Stimulated activated CD8-positive, alpha-beta memory T cell treated with anti-CD3 and anti-CD28 coated beads, Interleukin-7, amount 100 ng/mL, for 24 hours (primary cell): Measurements from ENCODE around the gene CNTNAP2.
"Not testable (repeated sequence)": the region's sequence is repeated elsewhere in the genome, so short reads cannot be mapped to it uniquely, and the experiment has no call there.

ENCODE experiments used
- DNase-seq: peaks from one replicate; pipeline ENCODE4 v3.0.0-alpha.2; 2020; ENCODE audit warnings: low read depth

Gene CNTNAP2

GRCh38 chr7:147570390-147570789, 1453.8 kb downstream of the CNTNAP2 start:
- no peak for DNase-seq

- DNase-seq: no peak
These were observed 1455.0 kb downstream of the CNTNAP2 start for GRCh38 chr7:147571436-147572185.

GRCh38 chr7:147578196-147578595, 1461.6 kb downstream of the CNTNAP2 start:
- no peak for DNase-seq

- DNase-seq: no peak
These were observed 1462.5 kb downstream of the CNTNAP2 start for GRCh38 chr7:147579148-147579547.

- no peak for DNase-seq
These were observed 1468.2 kb downstream of the CNTNAP2 start for GRCh38 chr7:147584771-147585193.

GRCh38 chr7:147586110-147586509, 1469.5 kb downstream of the CNTNAP2 start:
- no peak for DNase-seq

- no peak for DNase-seq
These were observed 1469.9 kb downstream of the CNTNAP2 start for GRCh38 chr7:147586526-147586925.

GRCh38 chr7:147593271-147594057, 1476.9 kb downstream of the CNTNAP2 start:
- no peak for DNase-seq

- DNase-seq: no peak
These were observed 1478.4 kb downstream of the CNTNAP2 start for GRCh38 chr7:147595042-147595441.

GRCh38 chr7:147598687-147599086, 1482.1 kb downstream of the CNTNAP2 start:
- not testable (repeated sequence) for DNase-seq

GRCh38 chr7:147605323-147605722, 1488.7 kb downstream of the CNTNAP2 start:
- DNase-seq: no peak

GRCh38 chr7:147607157-147607800, 1490.7 kb downstream of the CNTNAP2 start:
- DNase-seq: no peak

GRCh38 chr7:147611431-147611830, 1494.8 kb downstream of the CNTNAP2 start:
- DNase-seq: no peak

- DNase-seq: no peak
These were observed 1518.7 kb downstream of the CNTNAP2 start for GRCh38 chr7:147635288-147635687.

- DNase-seq: no peak
These were observed 1520.0 kb downstream of the CNTNAP2 start for GRCh38 chr7:147636553-147636952.

- no peak for DNase-seq
These were observed 1522.0 kb downstream of the CNTNAP2 start for GRCh38 chr7:147638566-147638965.

GRCh38 chr7:147639037-147639436, 1522.4 kb downstream of the CNTNAP2 start:
- DNase-seq: no peak

GRCh38 chr7:147639751-147640150, 1523.2 kb downstream of the CNTNAP2 start:
- no peak for DNase-seq

GRCh38 chr7:147640821-147641220, 1524.2 kb downstream of the CNTNAP2 start:
- no peak for DNase-seq

- no peak for DNase-seq
These were observed 1530.0 kb downstream of the CNTNAP2 start for GRCh38 chr7:147646568-147646967.

GRCh38 chr7:147650991-147651390, 1534.4 kb downstream of the CNTNAP2 start:
- DNase-seq: no peak

GRCh38 chr7:147651601-147652000, 1535.0 kb downstream of the CNTNAP2 start:
- no peak for DNase-seq

GRCh38 chr7:147653456-147653855, 1536.9 kb downstream of the CNTNAP2 start:
- no peak for DNase-seq
